ENCODE data around the gene ALOX12. TPM values are rescaled to one million over a fixed set of nuclear protein-coding genes. Genes with fewer than 3 reads are reported as not detected.

Gene ALOX12
- total RNA-seq, 4 donors from 2014 or later, result 0.25 TPM; not detected in 3

DNA sequence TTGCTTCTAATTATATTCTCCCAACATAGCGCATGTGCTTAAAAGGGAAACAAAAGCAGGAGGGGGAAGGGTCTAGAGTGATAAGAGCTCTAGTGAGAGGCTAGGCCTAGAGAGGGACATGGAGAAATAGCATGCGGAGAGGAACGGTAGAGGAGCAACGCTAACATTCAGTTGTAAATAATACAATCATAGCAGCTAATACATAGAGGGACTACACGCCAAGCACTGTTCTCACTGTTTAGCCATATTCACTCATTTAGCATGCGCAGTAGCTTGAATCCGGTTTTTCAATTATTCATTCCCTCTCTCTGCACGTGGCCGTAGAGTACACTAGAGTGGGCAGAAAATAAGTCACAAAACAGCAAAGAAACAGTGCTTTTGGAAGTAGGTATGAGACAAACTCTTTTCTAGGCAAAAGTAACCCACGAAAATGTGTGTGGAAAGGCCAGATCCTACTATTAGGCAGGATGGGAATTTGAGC lies 1.7 kb upstream of the ALOX12 start:
- ATAC-seq (ENCODE audit: low FRiP score), result no peak
- no peak for DNase-seq (ENCODE audit: low spot score)
- TF ChIP-seq, protein P1, sequence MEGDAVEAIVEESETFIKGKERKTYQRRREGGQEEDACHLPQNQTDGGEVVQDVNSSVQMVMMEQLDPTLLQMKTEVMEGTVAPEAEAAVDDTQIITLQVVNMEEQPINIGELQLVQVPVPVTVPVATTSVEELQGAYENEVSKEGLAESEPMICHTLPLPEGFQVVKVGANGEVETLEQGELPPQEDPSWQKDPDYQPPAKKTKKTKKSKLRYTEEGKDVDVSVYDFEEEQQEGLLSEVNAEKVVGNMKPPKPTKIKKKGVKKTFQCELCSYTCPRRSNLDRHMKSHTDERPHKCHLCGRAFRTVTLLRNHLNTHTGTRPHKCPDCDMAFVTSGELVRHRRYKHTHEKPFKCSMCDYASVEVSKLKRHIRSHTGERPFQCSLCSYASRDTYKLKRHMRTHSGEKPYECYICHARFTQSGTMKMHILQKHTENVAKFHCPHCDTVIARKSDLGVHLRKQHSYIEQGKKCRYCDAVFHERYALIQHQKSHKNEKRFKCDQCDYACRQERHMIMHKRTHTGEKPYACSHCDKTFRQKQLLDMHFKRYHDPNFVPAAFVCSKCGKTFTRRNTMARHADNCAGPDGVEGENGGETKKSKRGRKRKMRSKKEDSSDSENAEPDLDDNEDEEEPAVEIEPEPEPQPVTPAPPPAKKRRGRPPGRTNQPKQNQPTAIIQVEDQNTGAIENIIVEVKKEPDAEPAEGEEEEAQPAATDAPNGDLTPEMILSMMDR (IDR thresholded peaks at IDR 0.05), result no peak

DNA sequence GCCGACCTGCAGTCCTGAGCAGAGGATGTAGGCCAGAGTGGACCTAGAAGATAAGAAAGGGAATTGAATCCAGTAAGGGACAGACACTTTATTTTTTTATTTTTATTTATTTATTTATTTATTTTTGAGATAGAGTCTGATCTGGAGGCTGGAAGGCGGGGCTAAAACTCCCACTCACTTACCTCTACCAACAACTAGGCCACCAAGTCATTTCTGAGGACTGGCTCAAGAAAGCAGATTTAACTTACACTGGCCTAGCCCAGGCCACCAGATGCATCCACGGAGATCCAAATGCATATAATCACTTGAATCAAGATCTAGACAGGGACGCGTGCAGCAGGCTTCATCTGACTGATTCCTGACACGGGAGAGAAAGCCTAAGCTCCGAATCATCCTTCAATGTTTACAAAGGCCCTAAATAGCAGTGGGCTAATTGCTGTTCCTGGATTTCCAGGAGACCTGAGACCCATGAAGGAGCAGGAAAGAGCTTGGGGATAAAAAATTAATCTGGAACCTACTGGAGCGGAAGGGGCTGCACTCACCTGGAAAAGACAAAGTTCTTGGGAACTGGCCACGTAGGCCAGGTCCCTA lies 1.1 kb upstream of the ALOX12 start:
- TF ChIP-seq, protein P1 (IDR thresholded peaks at IDR 0.05), result no peak
- no peak for ATAC-seq (ENCODE audit: low FRiP score)
- no peak for DNase-seq (ENCODE audit: low spot score)

DNA sequence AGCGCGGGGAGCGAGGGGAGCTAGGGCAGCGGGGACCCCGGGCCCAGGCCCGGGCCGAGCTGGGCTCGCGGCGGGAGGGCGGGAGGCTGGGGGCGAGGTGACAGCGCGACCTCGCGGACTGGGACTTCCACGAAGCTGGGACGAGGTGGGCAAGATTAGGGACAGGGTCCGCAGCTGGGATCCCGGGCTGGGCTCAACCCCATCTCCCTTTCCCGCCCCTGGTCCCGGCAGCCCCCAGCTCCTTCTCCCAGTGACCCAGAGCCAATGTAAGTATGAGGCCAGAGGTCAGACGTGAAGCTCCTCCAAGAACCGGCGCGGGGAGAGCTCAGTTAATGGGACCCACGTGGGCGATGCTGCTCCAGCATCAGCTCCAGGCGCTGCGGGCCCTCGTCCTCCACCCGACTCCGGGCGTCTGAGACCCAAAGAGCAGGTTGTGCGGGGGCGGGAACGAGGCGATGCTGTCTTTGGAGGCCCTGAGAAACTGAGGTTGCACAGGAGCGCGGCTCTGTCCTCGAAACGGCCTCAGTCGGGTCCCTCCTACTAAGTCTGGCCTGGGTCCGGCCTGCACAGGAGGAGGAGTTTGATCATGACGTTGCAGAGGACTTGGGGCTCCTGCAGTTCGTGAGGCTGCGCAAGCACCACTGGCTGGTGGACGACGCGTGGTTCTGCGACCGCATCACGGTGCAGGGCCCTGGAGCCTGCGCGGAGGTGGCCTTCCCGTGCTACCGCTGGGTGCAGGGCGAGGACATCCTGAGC lies 585 bp downstream of the ALOX12 start:
- ATAC-seq (ENCODE audit: low FRiP score), result no peak
- no peak for DNase-seq (ENCODE audit: low spot score)
- TF ChIP-seq, protein P1 (IDR thresholded peaks at IDR 0.05), result no peak

DNA sequence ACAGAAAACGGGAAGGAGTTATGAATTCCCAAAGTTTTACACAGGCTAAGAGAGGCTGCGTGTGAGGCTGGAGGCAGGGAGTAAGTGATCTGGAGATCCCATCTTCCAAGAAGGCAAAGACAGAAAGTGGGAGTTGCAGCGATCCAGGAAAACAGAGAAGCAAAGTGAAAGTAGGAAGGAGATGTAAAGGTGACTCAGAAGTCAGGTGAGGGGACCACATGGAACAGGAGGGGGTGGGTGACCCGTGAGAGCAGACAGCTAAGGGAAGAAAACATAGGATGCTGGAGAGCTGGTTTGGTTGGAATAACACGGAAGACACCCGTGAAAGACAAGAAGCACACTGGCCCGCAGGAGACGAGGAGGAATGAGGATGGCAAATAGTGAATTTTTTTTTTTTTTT lies 1.3 kb downstream of the ALOX12 start:
- TF ChIP-seq, protein P1 (IDR thresholded peaks at IDR 0.05), result no peak
- DNase-seq (ENCODE audit: low spot score) (no peak), ATAC-seq (ENCODE audit: low FRiP score) (no peak)

DNA sequence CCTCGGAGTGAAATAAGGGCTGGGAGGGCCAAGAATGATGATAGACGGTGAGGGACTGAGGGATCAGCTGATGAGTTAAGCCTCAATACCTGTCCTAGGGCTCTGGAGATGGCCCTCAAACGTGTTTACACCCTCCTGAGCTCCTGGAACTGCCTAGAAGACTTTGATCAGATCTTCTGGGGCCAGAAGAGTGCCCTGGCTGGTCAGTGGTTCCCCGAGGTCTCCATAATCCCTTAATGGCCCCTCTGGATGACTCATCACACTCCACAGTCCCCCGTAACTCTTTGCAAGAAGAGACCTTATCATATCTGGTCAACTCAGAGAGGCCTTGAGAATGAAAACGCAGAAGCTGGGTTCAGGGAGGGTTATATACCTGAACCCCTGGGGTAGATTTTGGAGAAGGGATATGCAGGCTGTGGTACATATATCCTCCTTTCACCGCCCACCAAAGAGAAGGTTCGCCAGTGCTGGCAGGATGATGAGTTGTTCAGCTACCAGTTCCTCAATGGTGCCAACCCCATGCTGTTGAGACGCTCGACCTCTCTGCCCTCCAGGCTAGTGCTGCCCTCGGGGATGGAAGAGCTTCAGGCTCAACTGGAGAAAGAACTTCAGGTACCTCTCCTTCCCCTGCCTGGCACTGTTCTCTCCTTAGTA lies 3.1 kb downstream of the ALOX12 start:
- DNase-seq (ENCODE audit: low spot score), result no peak
- TF ChIP-seq, protein P1 (IDR thresholded peaks at IDR 0.05), result no peak
- ATAC-seq (ENCODE audit: low FRiP score), result no peak

DNA sequence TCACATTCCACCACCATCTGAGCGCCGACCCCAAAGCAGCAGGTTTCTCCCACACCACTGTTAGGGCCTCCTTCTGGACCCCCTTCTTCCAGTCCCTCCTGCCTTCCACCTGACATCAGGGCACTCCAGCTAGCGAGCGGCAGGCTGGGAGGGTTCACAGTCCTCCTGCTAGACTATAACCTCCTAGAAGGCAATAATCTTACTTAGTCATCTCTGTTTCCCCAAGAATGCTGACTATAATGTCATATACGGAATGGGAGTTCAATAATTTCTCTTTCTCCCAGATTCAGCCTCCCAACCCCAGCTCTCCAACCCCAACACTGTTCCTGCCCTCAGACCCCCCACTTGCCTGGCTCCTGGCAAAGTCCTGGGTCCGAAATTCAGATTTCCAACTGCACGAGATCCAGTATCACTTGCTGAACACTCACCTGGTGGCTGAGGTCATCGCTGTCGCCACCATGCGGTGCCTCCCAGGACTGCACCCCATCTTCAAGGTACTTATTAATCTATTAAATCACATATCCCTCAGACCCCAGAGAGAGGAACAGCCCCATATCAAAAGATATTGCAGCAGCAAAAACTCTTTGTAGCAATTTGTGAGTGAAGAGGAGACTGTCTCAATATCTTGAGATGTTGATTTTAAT lies 5.6 kb downstream of the ALOX12 start:
- TF ChIP-seq, protein P1 (IDR thresholded peaks at IDR 0.05), result no peak
- DNase-seq (ENCODE audit: low spot score), result no peak
- ATAC-seq (ENCODE audit: low FRiP score), result no peak
